GM21576 (cell line): ENCODE measurements around the gene DDX11.
"Not testable (repeated sequence)": the region's sequence is repeated elsewhere in the genome, so short reads cannot be mapped to it uniquely, and the experiment has no call there.

Experiments used
- ATAC-seq: cut with Tn5 transposase; IDR thresholded peaks from one replicate; pipeline ENCODE4 v1.9.1; 2021; ENCODE audit warnings: mild to moderate bottlenecking, moderate library complexity; ENCODE audit not compliant: unreplicated experiment

DDX11 gene

GRCh38 chr12:31073527-31074332, at the start of gene DDX11:
Gene DDX11 (plus strand): TSS chr12:31073860. CDS start chr12:31078394, 4,534 bp downstream.
- ATAC-seq = peak; percentile 93

DNA sequence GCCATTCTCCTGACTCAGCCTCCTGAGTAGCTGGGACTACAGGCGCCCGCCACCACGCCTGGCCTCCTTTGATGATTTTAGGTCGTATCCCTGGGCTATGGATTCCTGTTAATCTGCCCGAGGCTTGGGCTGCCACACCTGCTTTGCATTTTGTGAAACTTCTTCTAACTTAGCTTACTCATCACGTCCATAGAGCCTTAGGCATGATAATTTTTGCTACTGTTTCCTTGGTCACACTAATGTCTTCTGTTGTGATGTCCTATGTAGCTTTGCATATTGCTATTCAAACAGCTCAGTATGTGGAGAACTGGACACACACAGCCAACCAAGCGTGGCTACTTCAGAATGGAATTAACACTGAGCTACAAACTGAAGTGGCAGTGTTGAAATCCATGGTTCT, 47.5 kb upstream of the DDX11 start:
- no peak for ATAC-seq

DNA sequence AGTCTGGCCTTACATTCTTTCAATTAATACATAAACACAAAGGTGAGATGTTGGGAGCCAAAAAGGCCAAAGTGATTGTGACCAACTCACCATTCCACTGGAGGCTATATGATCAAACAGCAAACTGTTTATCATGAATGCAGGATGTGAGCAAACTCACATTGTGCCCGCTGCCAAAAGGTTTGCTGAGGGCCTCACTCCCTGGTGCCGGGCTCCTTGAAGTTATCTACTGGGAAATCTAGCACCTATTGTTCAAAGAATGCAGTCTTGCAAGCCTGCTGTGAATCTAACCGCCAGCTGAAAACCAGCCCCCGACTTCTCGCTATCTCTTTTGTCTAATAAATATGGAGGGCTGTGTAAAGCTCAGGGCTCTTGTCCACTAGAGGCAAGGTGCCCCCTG, 46.7 kb upstream of the DDX11 start:
- ATAC-seq = not testable (repeated sequence)

- no peak for ATAC-seq
Measured at GRCh38 chr12:31029468-31029867, 44.2 kb upstream of the DDX11 start.

GRCh38 chr12:31029916-31030562, 43.6 kb upstream of the DDX11 start:
- no peak for ATAC-seq

DNA sequence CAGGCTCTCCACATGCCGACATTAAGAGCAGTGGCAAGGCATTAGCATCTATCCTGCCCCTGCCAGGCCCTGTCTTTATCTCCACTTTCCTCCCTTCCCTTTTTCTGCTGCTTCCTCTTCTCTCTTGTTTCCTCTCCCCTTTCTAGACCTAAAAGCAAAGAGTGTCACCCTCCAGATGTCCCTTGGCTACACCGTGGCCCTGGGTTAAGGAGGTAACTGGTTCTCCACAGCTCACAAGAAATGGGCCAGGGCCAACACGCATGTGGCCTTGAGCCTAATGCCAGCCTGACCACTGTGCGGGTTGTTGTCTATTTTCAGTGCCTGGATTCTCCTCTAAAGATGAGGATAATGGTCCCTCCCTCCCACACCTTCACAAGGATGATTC, 41.7 kb upstream of the DDX11 start:
- ATAC-seq = no peak

DNA sequence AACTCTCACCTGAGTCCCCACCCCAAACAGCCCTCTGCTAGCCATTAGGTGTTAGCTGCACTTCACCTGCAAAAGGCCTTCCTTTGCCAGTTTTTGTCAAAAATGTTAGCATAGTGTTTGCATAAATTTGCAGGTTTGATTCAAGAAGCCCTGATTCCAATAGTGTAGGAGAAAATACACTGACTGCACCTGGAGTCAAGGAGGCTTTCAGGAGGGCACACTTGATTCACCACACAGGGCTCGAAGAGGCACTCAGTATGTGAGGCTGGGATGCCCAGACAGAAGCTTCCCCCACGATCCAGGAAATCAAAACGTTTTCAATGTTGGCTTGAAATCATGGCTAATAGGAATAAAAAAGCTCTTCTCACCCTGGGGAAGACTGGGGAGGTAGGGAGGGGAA, 40.5 kb upstream of the DDX11 start:
- ATAC-seq = no peak

- no peak for ATAC-seq
Measured at GRCh38 chr12:31033681-31034080, 40.0 kb upstream of the DDX11 start.

DNA sequence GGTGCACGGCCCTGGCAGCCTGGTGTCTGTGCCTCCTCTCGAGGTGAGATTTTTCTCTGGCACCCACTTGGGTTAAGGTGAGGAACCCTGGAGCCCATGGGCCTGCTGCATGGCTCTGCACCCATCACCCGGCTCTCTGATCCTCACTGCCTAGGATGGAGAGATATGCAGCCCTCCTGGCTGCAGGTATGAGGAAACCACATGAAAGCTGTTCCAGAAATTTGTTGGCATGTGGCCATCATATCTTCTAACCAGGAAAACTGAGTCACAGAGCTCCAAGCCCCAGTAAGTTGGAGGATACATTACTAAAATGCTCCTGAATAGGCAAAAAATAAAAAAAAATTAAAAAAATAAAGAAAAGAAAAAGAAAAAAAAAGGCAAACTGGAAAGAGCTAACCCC, 39.3 kb upstream of the DDX11 start:
- no peak for ATAC-seq

- ATAC-seq = no peak
Measured at GRCh38 chr12:31035226-31035625, 38.4 kb upstream of the DDX11 start.

- no peak for ATAC-seq
Measured at GRCh38 chr12:31035967-31036665, 37.5 kb upstream of the DDX11 start.

- no peak for ATAC-seq
Measured at GRCh38 chr12:31037028-31037427, 36.6 kb upstream of the DDX11 start.

- ATAC-seq = no peak
Measured at GRCh38 chr12:31037931-31038330, 35.7 kb upstream of the DDX11 start.

DNA sequence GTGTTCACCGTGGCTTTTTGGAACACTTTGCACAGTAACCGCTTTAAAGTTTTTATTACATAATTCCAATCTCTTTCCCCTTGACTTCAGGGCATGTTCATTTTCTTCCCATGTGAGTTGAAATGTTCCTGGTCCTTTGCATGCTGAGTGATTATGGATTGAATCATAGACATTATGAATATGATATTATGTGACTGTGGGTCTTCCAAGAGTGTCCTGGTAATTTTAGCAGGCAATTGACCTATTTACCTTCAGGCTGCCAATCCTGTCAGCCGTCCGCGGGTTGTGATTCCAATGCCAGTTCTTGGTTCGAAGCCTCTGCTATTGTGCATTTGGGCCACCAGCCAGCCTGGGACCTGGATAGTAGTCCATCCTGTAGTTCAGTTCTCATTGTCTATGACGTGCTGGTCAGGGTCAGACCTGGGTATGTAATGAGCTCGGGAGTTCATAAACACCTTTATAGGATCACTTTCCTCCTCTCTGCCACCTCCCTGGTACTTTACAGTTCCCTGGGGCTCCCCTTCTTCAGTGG, 32.6 kb upstream of the DDX11 start:
- ATAC-seq = no peak

DNA sequence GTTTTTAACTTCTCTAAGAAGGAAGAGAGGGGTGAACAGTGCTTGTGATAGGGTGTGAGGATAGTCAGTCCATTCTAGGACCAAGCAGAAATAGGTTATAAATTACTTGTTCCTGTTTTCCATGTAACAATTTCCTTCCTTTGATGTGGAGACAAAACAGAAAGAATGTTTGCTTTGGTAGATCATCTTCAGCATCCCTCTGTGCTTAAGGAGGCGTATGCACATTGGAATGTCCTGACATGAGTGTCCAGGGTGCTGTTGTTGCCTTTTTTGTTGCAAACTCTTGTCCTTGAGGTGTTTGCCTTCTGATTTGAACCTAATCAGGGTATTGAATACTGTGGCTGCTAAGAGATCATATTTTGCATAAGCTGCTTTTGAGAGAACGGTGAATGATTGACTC, 23.5 kb upstream of the DDX11 start:
- not testable (repeated sequence) for ATAC-seq

GRCh38 chr12:31050548-31050947, 23.1 kb upstream of the DDX11 start:
- not testable (repeated sequence) for ATAC-seq

GRCh38 chr12:31051692-31052091, 22.0 kb upstream of the DDX11 start:
- ATAC-seq = peak; percentile 83

DNA sequence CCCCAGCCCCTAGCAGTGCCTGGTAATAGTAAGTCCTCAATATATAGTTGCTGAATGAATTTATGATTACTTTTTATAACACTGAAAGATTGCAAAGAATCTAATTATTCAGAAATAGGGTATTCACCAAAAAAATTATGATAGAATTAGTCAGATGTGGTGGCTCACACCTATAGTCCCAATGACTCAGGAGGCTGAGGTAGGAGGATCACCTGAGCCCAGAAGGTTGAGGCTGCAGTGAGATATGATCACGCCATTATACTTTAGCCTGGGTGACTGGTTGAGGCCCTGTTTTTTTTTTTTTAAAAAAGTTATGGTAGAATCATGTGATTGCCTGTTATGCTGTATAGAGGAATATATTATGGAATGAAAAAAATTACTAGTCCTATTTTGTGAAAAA, 21.5 kb upstream of the DDX11 start:
- ATAC-seq = peak; percentile 8

DNA sequence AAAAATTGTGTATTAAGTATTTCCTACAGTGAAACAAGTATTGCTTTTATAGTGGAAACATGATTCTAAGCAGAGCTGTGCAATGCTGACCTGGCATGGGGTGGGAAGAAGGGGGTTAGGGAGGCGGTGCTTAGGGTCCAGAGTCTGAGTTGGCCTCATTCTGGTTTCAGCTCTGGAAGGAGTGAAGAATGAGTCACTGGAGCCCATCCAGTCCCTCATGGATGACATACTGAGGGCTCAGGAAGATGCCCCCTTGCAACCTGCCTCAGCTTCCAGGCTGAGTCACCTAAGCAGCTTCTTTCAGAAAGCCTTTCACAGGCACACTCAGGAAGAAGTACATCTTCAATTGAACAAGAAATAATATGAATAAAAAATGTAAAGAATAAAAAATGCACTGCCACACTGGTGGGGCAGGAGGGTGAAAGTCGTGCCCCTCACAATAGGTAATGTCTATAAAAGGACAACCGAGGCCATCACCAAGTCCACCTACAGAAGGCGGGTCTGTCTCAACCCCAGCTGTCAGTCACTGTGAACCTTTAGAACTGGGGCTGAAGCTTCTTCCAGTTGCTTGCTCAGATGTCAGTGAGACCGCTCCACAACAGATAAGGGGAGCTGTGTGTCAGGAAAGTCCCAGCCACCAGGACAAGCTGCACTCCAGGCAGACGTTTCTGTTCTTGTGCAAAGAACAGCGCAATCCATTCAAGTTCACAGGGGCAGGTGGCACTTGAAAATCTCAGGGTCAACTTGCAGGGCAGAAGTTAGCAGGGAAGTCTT, 20.8 kb upstream of the DDX11 start:
- not testable (repeated sequence) for ATAC-seq

GRCh38 chr12:31053944-31054343, 19.7 kb upstream of the DDX11 start:
- not testable (repeated sequence) for ATAC-seq

DNA sequence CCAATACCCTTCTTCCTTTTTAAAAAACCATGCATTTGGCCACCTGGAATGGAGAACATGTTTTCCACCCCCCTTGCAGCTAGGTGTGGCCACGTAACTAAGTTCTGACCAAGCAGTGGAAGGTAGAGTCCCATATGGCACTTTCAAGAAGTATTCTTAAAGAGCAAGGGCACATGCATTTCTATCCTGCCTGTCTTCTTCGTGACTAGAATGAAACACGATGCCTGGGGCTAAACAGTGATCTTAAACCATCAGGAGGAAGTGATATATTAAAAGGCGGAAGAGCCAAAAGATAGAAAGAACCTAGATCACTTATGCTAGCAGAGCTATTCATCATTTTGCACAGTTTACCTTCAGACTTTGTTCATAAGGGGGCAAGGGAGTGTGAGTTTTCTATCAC, 16.0 kb upstream of the DDX11 start:
- no peak for ATAC-seq
